Chondrocyte (in vitro differentiated cells): Measurements from ENCODE around the gene ABL1. TPM values are rescaled to one million over a fixed set of nuclear protein-coding genes. Genes with fewer than 3 reads are reported as not detected.

Experiments used
- DNase-seq: peaks from one replicate; pipeline ENCODE4 v3.0.0; 2021; ENCODE audit warnings: mixed read lengths, low spot score
- H3K27ac Mint-ChIP-seq: one replicate; pipeline ENCODE4 v1.8.0; 2021; ENCODE audit warnings: mild to moderate bottlenecking, moderate library complexity, mixed read lengths; ENCODE audit not compliant: unreplicated experiment
- H3K27me3 Mint-ChIP-seq: 2 replicates; pipeline ENCODE4 v1.8.0; 2021; ENCODE audit warnings: low read depth, mixed read lengths
- H3K36me3 Mint-ChIP-seq: 2 replicates; pipeline ENCODE4 v1.8.0; 2021; ENCODE audit warnings: low read depth, mixed read lengths
- H3K4me1 Mint-ChIP-seq: 2 replicates; pipeline ENCODE4 v1.8.0; 2021; ENCODE audit warnings: low read depth, mild to moderate bottlenecking, mixed read lengths
- H3K4me3 Mint-ChIP-seq: one replicate; pipeline ENCODE4 v1.8.0; 2021; ENCODE audit warnings: mild to moderate bottlenecking, moderate library complexity, mixed read lengths; ENCODE audit not compliant: unreplicated experiment
- H3K9me3 Mint-ChIP-seq: 2 replicates; pipeline ENCODE4 v1.8.0; 2021; ENCODE audit warnings: low read depth, mixed read lengths
- CTCF ChIP-seq: fragments of 200-600 bp; sonication (generic); IDR thresholded peaks from 2 replicates; pipeline ENCODE4 v1.5.0; 2021; ENCODE audit warnings: antibody characterized with exemption, mild to moderate bottlenecking, moderate library complexity
- total RNA-seq: library from RNA; stranded (reverse); gene quantifications from 3 replicates; pipeline ENCODE4 v1.2.1, GENCODE V29; 2021

The ABL1 gene
- total RNA-seq, 1 donor from 2014 or later, result 93.7 TPM

GRCh38 chr9:130856474-130856873, 21.4 kb downstream of the ABL1 start:
- Mint-ChIP-seq H3K27me3 (no peaks in the 10 kb centered on the region), H3K4me3 (no peak overlapping the region), H3K27ac (no peak overlapping the region), H3K4me1 (peaks cover 60% of the 10 kb centered on the region), H3K36me3 (peaks cover 11% of the 10 kb centered on the region), H3K9me3 (no peaks in the 10 kb centered on the region)
- no peak for DNase-seq
- no peak for TF ChIP-seq CTCF

GRCh38 chr9:130857864-130858738, 23.0 kb downstream of the ABL1 start:
- peaks cover 13% of the 10 kb centered on the region for H3K36me3 Mint-ChIP-seq
- H3K4me3 Mint-ChIP-seq, result peak overlapping the region; percentile 17
- H3K27ac Mint-ChIP-seq, result peak overlapping the region; percentile 92
- peaks cover 61% of the 10 kb centered on the region for H3K4me1 Mint-ChIP-seq
- TF ChIP-seq CTCF, result no peak
- no peaks in the 10 kb centered on the region for H3K27me3 Mint-ChIP-seq
- DNase-seq, result no peak
- H3K9me3 Mint-ChIP-seq, result no peaks in the 10 kb centered on the region

- DNase-seq, result no peak
- peaks cover 65% of the 10 kb centered on the region for H3K4me1 Mint-ChIP-seq
- H3K27me3 Mint-ChIP-seq, result no peaks in the 10 kb centered on the region
- peak overlapping the region; percentile 92 for H3K27ac Mint-ChIP-seq
- TF ChIP-seq CTCF, result no peak
- peaks cover 17% of the 10 kb centered on the region for H3K36me3 Mint-ChIP-seq
- H3K9me3 Mint-ChIP-seq, result no peaks in the 10 kb centered on the region
- peak overlapping the region; percentile 1 for H3K4me3 Mint-ChIP-seq
Observed at GRCh38 chr9:130858739-130859705, 24.0 kb downstream of the ABL1 start.

GRCh38 chr9:130860458-130861316, 25.6 kb downstream of the ABL1 start:
- Mint-ChIP-seq H3K27me3 (no peaks in the 10 kb centered on the region), H3K4me3 (peak overlapping the region; percentile 49), H3K36me3 (peaks cover 11% of the 10 kb centered on the region), H3K4me1 (peaks cover 57% of the 10 kb centered on the region), H3K27ac (peak overlapping the region; percentile 92), H3K9me3 (no peaks in the 10 kb centered on the region)
- peak; percentile 95 for DNase-seq
- peak; percentile 81 for TF ChIP-seq CTCF
